ENCODE results near the gene UBE2I. TPM values are rescaled to one million over a fixed set of nuclear protein-coding genes. Genes with fewer than 3 reads are reported as not detected.
"Not testable (repeated sequence)": the region's sequence is repeated elsewhere in the genome, so short reads cannot be mapped to it uniquely, and the experiment has no call there.

UBE2I gene
- total RNA-seq, 1 donor = 49.2 TPM

DNA sequence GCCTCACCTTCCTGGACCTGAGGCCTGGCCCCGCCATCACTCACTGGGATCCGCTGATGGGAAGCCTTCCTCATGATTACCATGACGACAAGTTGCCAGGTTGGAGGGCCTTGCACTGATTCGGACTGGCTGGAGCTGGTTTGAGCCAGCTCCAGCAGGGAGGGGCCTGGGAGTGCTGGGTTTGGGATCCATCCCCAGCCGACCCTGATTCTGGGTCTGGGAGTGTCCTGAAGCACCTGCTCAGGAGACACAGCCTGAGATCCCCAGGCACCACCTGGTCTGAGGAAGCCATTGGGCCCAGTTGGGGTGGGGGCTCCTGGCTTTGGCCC is 18.1 kb downstream of the UBE2I start:
- H3K27me3 ChIP-seq (ENCODE audit: insufficient read depth, low read length) = peaks cover 16% of the 10 kb centered on the region
- peaks cover 19% of the 10 kb centered on the region for H4K20me1 ChIP-seq (ENCODE audit: insufficient read depth, low read length)
- peaks cover 19% of the 10 kb centered on the region for H3K36me3 ChIP-seq (ENCODE audit: insufficient read depth, low read length)
- H3K27ac ChIP-seq (ENCODE audit: low read depth, low read length) = no peak overlapping the region
- no peaks in the 10 kb centered on the region for H3K4me1 ChIP-seq (ENCODE audit: insufficient read depth, low read length)
- H2AFZ ChIP-seq (ENCODE audit: low read length) = no peak overlapping the region
- peaks cover 4% of the 10 kb centered on the region for H3K9me3 ChIP-seq (ENCODE audit: low read depth, low read length)
- no peaks in the 10 kb centered on the region for H3K79me2 ChIP-seq (ENCODE audit: insufficient read depth, low read length)
- TF ChIP-seq, protein P1, sequence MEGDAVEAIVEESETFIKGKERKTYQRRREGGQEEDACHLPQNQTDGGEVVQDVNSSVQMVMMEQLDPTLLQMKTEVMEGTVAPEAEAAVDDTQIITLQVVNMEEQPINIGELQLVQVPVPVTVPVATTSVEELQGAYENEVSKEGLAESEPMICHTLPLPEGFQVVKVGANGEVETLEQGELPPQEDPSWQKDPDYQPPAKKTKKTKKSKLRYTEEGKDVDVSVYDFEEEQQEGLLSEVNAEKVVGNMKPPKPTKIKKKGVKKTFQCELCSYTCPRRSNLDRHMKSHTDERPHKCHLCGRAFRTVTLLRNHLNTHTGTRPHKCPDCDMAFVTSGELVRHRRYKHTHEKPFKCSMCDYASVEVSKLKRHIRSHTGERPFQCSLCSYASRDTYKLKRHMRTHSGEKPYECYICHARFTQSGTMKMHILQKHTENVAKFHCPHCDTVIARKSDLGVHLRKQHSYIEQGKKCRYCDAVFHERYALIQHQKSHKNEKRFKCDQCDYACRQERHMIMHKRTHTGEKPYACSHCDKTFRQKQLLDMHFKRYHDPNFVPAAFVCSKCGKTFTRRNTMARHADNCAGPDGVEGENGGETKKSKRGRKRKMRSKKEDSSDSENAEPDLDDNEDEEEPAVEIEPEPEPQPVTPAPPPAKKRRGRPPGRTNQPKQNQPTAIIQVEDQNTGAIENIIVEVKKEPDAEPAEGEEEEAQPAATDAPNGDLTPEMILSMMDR (IDR thresholded peaks at IDR 0.05; ENCODE audit: extremely low read depth, low read depth, low read length) = no peak
- H3K4me2 ChIP-seq (ENCODE audit: insufficient read depth, low read length) = no peak overlapping the region
- H3K4me3 ChIP-seq (ENCODE audit: insufficient read depth, low read length) = no peak overlapping the region
- no peak for DNase-seq (ENCODE audit: insufficient read length, low spot score, missing footprints)

DNA sequence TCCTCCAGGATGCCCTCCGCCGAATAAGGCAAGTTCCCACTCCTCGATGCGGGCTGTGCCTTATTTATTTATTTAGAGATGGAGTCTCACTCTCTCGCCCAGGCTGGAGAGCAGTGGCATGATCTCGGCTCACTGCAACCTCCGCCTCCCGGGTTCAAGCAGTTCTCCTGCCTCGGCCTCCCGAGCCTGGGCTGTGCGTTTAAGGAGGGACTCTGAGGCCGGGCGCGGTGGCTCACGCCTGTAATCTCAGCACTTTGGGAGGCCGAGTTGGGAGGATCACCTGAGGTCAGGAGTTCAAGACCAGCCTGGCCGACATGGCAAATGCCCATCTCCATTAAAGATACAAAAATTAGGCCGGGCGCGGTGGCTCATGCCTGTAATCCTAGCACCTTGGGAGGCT is 18.7 kb downstream of the UBE2I start:
- H3K79me2 ChIP-seq (ENCODE audit: insufficient read depth, low read length); DNase-seq (ENCODE audit: insufficient read length, low spot score, missing footprints); H3K4me3 ChIP-seq (ENCODE audit: insufficient read depth, low read length): not testable (repeated sequence)

DNA sequence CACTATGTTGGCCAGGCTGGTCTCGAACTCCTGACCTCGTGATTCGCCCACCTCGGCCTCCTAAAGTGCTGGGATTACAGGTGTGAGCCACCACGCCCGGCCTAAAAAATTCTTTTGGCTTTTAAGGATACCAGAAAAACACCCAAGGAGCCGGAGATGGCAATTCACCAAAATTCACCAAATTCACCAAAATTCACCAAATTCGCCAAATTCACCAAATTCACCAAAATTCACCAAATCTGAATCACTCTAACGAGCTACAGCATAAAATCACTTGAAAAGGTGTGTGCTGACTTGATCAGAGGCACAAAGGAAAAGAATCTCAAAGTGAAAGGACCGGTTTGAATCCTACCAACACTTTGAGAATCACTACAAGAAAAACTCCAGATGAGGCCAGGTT is 19.5 kb downstream of the UBE2I start:
- peaks cover 10% of the 10 kb centered on the region for H4K20me1 ChIP-seq (ENCODE audit: insufficient read depth, low read length)
- H3K4me1 ChIP-seq (ENCODE audit: insufficient read depth, low read length); H3K79me2 ChIP-seq (ENCODE audit: insufficient read depth, low read length); H3K4me3 ChIP-seq (ENCODE audit: insufficient read depth, low read length); DNase-seq (ENCODE audit: insufficient read length, low spot score, missing footprints); H3K27ac ChIP-seq (ENCODE audit: low read depth, low read length); H3K4me2 ChIP-seq (ENCODE audit: insufficient read depth, low read length); H3K9me3 ChIP-seq (ENCODE audit: low read depth, low read length); H2AFZ ChIP-seq (ENCODE audit: low read length): not testable (repeated sequence)
- H3K36me3 ChIP-seq (ENCODE audit: insufficient read depth, low read length) = peaks cover 12% of the 10 kb centered on the region
- H3K27me3 ChIP-seq (ENCODE audit: insufficient read depth, low read length) = peaks cover 28% of the 10 kb centered on the region

More for the DNA sequence above, 18.7 kb downstream of the UBE2I start:
- not testable (repeated sequence) for H3K4me1 ChIP-seq (ENCODE audit: insufficient read depth, low read length); H3K4me2 ChIP-seq (ENCODE audit: insufficient read depth, low read length); H3K27ac ChIP-seq (ENCODE audit: low read depth, low read length); H2AFZ ChIP-seq (ENCODE audit: low read length); H3K9me3 ChIP-seq (ENCODE audit: low read depth, low read length)
- peaks cover 18% of the 10 kb centered on the region for H3K36me3 ChIP-seq (ENCODE audit: insufficient read depth, low read length)
- H4K20me1 ChIP-seq (ENCODE audit: insufficient read depth, low read length) = peaks cover 19% of the 10 kb centered on the region
- H3K27me3 ChIP-seq (ENCODE audit: insufficient read depth, low read length) = peaks cover 22% of the 10 kb centered on the region

DNA sequence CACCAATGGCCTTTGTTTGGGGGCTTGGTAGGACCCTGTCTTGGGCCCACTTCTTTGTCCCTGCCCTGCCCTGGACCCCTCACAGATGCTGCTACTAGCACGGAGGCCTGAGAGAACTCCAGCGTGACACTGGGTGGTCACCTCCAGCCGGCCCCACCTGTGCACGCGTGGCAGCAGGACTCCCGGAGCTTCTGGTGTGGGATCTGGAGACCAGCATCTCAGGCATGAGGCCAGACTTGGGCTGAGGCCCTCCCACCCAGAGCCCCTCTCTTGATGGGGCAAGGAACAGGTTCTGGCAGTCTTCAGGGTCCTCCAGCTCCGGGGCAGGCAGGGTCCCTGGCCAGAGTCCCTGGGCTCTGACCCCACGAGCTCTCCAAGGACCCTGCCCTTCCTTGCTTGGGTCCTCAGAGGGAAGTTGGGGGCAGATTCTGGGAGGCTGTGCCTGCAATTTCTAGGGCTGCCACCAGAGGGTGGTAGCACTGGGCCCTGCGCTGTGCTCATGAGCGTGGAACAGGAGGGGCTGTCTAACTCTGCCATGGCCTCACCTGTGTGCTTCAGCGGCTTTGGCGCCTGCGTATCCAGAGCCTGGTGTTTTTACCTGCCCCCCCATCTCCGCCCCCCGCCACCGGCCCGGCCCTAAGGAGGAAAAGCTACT is 21.0 kb downstream of the UBE2I start:
- DNase-seq (ENCODE audit: insufficient read length, low spot score, missing footprints) = no peak
- peaks cover 4% of the 10 kb centered on the region for H3K9me3 ChIP-seq (ENCODE audit: low read depth, low read length)
- H2AFZ ChIP-seq (ENCODE audit: low read length) = no peak overlapping the region
- TF ChIP-seq, protein P1 (IDR thresholded peaks at IDR 0.05; ENCODE audit: extremely low read depth, low read depth, low read length) = peak; percentile 36
- H3K4me3 ChIP-seq (ENCODE audit: insufficient read depth, low read length) = no peak overlapping the region
- H3K4me2 ChIP-seq (ENCODE audit: insufficient read depth, low read length) = no peak overlapping the region
- H3K36me3 ChIP-seq (ENCODE audit: insufficient read depth, low read length) = no peaks in the 10 kb centered on the region
- H3K4me1 ChIP-seq (ENCODE audit: insufficient read depth, low read length) = no peaks in the 10 kb centered on the region
- H3K79me2 ChIP-seq (ENCODE audit: insufficient read depth, low read length) = no peaks in the 10 kb centered on the region
- peaks cover 42% of the 10 kb centered on the region for H3K27me3 ChIP-seq (ENCODE audit: insufficient read depth, low read length)
- H3K27ac ChIP-seq (ENCODE audit: low read depth, low read length) = no peak overlapping the region
- peaks cover 5% of the 10 kb centered on the region for H4K20me1 ChIP-seq (ENCODE audit: insufficient read depth, low read length)

DNA sequence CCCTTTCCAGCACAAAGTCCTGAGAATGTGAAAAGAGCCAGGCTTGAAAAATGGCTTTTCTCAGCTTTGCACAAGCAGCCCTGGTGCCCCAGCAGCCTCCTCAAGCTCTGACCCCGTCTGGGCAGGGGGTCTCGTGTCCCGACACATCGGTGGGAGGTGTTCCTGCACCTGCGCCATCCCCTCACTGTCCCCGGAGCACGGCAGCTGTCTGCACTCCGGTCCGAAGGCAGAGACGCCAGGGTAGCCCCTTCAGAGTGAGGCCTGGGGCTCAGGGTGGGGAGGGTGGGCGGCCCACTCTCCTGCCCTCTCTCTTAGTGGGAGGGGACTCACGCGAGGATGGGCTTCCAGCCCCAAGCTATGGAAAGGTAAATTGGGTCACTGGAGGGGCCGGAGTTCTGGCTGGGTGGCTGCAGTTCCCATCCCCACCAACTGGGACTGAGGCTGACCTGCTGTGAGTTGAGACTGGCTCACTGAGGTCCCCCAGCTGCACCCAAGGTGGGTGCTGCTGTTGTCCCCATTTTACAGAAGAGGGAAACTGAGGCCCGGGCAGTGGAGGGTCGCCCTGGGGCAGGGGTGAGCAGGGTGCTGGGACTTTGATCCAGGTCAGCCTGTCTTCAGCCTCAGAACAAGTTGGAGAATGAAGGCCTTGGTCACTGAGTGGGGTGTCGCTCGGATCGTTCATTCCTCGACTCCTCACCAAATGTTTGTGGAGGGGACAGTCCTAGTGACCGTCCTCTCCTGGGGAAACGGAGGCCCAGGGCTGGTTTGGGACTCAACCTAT is 21.7 kb downstream of the UBE2I start:
- peaks cover 50% of the 10 kb centered on the region for H3K27me3 ChIP-seq (ENCODE audit: insufficient read depth, low read length)
- DNase-seq (ENCODE audit: insufficient read length, low spot score, missing footprints) = no peak
- no peaks in the 10 kb centered on the region for H3K36me3 ChIP-seq (ENCODE audit: insufficient read depth, low read length)
- H3K4me3 ChIP-seq (ENCODE audit: insufficient read depth, low read length) = no peak overlapping the region
- TF ChIP-seq, protein P1 (IDR thresholded peaks at IDR 0.05; ENCODE audit: extremely low read depth, low read depth, low read length) = no peak
- H3K79me2 ChIP-seq (ENCODE audit: insufficient read depth, low read length) = no peaks in the 10 kb centered on the region
- no peak overlapping the region for H2AFZ ChIP-seq (ENCODE audit: low read length)
- H3K9me3 ChIP-seq (ENCODE audit: low read depth, low read length) = peaks cover 4% of the 10 kb centered on the region
- no peaks in the 10 kb centered on the region for H3K4me1 ChIP-seq (ENCODE audit: insufficient read depth, low read length)
- no peak overlapping the region for H3K4me2 ChIP-seq (ENCODE audit: insufficient read depth, low read length)
- no peak overlapping the region for H3K27ac ChIP-seq (ENCODE audit: low read depth, low read length)
- no peaks in the 10 kb centered on the region for H4K20me1 ChIP-seq (ENCODE audit: insufficient read depth, low read length)
